Lower lobe of right lung (tissue), 2 donors: ENCODE results near the gene CLCN7. TPM values are rescaled to one million over a fixed set of nuclear protein-coding genes. Genes with fewer than 3 reads are reported as not detected.
"Not testable (repeated sequence)": the region's sequence is repeated elsewhere in the genome, so short reads cannot be mapped to it uniquely, and the experiment has no call there.

Source experiments
- ATAC-seq, 2 donors: fragments of 200-7000 bp; cut with Tn5 transposase; one replicate each; pipeline ENCODE4 v1.9.1; 2020 to 2022; ENCODE audit warnings: mild to moderate bottlenecking in 2 of 2, moderate library complexity in 2 of 2
- DNase-seq: peaks from one replicate; pipeline ENCODE4 v3.0.0-alpha.2; 2020
- H3K27ac ChIP-seq: fragments of 200-600 bp; one replicate; pipeline ENCODE4 v1.8.0; 2022
- H3K27me3 ChIP-seq: fragments of 200-600 bp; one replicate; pipeline ENCODE4 v1.8.0; 2022; ENCODE audit warnings: low read depth
- H3K36me3 ChIP-seq: fragments of 200-600 bp; one replicate; pipeline ENCODE4 v1.8.0; 2022; ENCODE audit warnings: mild to moderate bottlenecking
- H3K4me1 ChIP-seq: fragments of 200-600 bp; one replicate; pipeline ENCODE4 v1.8.0; 2022
- H3K4me3 ChIP-seq: fragments of 200-600 bp; one replicate; pipeline ENCODE4 v1.8.0; 2022; ENCODE audit warnings: mild to moderate bottlenecking
- H3K9me3 ChIP-seq: fragments of 200-600 bp; one replicate; pipeline ENCODE4 v1.8.0; 2022
- intact Hi-C: fragments of 100-400 bp; cut with DNase I; formaldehyde crosslinking; loops from one replicate; pipeline ENCODE4 v1.11.0; 2022
- total RNA-seq: library from RNA; stranded (reverse); fragmentation: NEBNext Ultra II Directional; extraction: Animal tissue kit (Norgen Biotek cat#: 25700); gene quantifications from one replicate; pipeline ENCODE4 v1.2.1, GENCODE V29; 2021
- TF ChIP-seq, protein P1 (sequence below): fragments of 200-600 bp; IDR thresholded peaks from one replicate; pipeline ENCODE4 v1.8.0; 2022; ENCODE audit warnings: antibody characterized with exemption, mild to moderate bottlenecking
- donor health status: DM: no; HTN: yes; CAD: no; lungs with severe emphysema.

The CLCN7 gene
- total RNA-seq, 1 donor from 2014 or later = 146 TPM

GRCh38 chr16:1443980-1444729 is 30.7 kb downstream of the CLCN7 start, which contains the start of gene CCDC154:
Gene CCDC154, minus strand, starts transcription at chr16:1444556. Its CDS starts 234 bp downstream, at chr16:1444322.
- TF ChIP-seq, protein P1, sequence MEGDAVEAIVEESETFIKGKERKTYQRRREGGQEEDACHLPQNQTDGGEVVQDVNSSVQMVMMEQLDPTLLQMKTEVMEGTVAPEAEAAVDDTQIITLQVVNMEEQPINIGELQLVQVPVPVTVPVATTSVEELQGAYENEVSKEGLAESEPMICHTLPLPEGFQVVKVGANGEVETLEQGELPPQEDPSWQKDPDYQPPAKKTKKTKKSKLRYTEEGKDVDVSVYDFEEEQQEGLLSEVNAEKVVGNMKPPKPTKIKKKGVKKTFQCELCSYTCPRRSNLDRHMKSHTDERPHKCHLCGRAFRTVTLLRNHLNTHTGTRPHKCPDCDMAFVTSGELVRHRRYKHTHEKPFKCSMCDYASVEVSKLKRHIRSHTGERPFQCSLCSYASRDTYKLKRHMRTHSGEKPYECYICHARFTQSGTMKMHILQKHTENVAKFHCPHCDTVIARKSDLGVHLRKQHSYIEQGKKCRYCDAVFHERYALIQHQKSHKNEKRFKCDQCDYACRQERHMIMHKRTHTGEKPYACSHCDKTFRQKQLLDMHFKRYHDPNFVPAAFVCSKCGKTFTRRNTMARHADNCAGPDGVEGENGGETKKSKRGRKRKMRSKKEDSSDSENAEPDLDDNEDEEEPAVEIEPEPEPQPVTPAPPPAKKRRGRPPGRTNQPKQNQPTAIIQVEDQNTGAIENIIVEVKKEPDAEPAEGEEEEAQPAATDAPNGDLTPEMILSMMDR = no peak
- Histone ChIP-seq H3K9me3 (no peaks in the 10 kb centered on the region), H3K36me3 (peaks cover 39% of the 10 kb centered on the region), H3K4me3 (no peak within 1 kb of the TSS), H3K27me3 (no peaks in the 10 kb centered on the region), H3K4me1 (no peaks in the 10 kb centered on the region), H3K27ac (no peak within 1 kb of the TSS)
- ATAC-seq = peak in 1 of 2 donors; percentile 2
- DNase-seq = no peak
- intact Hi-C loops = no loop called here

- H3K4me3 ChIP-seq = no peak overlapping the region
- no peaks in the 10 kb centered on the region for H3K4me1 ChIP-seq
- no peak overlapping the region for H3K27ac ChIP-seq
- DNase-seq = no peak
- no peaks in the 10 kb centered on the region for H3K27me3 ChIP-seq
- no peaks in the 10 kb centered on the region for H3K9me3 ChIP-seq
- intact Hi-C loops = no loop called here
- ATAC-seq = no peak
- peaks cover 32% of the 10 kb centered on the region for H3K36me3 ChIP-seq
- TF ChIP-seq, protein P1 = no peak
These were observed 31.3 kb downstream of the CLCN7 start for GRCh38 chr16:1443403-1443973.

- no peaks in the 10 kb centered on the region for H3K9me3 ChIP-seq
- no peak overlapping the region for H3K27ac ChIP-seq
- no peak for DNase-seq
- no peaks in the 10 kb centered on the region for H3K4me1 ChIP-seq
- peaks cover 24% of the 10 kb centered on the region for H3K36me3 ChIP-seq
- ATAC-seq = no peak
- intact Hi-C loops = no loop called here
- no peaks in the 10 kb centered on the region for H3K27me3 ChIP-seq
- no peak overlapping the region for H3K4me3 ChIP-seq
- TF ChIP-seq, protein P1 = no peak
These were observed 32.1 kb downstream of the CLCN7 start for GRCh38 chr16:1442697-1443096.

DNA sequence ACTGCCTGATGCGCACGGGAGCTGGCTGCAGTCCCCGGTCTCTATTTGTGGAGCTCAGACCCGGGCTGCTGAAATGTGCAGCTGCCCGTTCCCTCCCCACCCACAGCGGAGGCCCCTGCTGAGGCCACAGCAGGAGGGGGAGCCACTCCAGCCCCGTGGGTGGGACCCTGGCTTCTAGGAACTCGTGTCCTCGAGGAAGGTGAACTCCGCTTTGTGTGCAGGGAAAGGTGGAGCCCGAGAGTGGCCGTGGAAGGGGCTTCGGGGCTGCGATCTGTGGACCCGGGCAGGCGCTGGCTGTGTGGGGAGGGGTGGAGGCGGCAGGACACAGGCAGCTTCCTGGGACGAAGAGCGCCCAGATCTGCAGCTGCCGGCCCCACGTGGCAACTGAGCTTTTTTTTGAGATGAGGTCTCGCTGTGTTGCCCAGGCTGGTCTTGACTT is 33.4 kb downstream of the CLCN7 start:
- Histone ChIP-seq H3K27me3 (no peaks in the 10 kb centered on the region), H3K9me3 (no peaks in the 10 kb centered on the region), H3K27ac (no peak overlapping the region), H3K36me3 (peaks cover 11% of the 10 kb centered on the region), H3K4me3 (no peak overlapping the region), H3K4me1 (no peaks in the 10 kb centered on the region)
- TF ChIP-seq, protein P1 = no peak
- intact Hi-C loops = no loop called here
- no peak for DNase-seq
- ATAC-seq = no peak

GRCh38 chr16:1439699-1440074 is 35.1 kb downstream of the CLCN7 start:
- DNase-seq, H3K4me3 ChIP-seq, intact Hi-C loops, H3K9me3 ChIP-seq, ATAC-seq, H3K27me3 ChIP-seq, H3K36me3 ChIP-seq, H3K4me1 ChIP-seq, H3K27ac ChIP-seq: not testable (repeated sequence)

DNA sequence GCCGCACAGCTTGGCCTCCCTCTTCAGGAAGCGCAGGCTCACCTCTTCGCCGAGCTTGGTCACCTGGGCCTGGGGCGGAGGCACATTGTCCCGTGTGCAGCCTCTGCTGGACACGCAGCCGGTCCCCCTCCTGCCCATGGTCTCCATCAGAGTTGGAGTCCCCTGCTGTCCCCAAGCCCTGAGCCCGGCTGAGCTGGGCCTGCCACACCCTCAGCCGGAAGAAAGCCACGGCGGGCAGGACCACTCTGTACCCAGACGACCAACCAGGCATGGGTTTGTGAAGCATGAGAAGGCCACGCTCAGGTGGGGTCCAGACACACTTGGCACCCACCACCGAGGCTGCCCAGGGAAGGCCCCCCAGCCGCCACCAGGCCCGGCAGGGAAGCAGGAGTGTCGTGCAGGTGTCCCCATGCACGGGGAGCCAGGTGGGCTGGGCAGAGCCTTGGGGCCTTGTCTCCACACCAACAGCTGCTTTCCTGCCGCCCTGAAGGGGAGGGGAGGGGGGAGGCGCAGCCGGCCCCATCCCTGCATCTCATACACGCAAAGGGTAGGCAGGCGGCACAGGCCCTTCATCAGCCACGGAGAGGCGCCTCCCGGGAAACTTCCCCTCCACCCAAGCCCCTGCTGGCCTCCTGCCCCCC is 35.6 kb downstream of the CLCN7 start:
- DNase-seq = no peak
- Histone ChIP-seq H3K36me3 (no peaks in the 10 kb centered on the region), H3K4me3 (no peak overlapping the region), H3K27ac (no peak overlapping the region), H3K4me1 (no peaks in the 10 kb centered on the region), H3K9me3 (no peaks in the 10 kb centered on the region), H3K27me3 (peaks cover under 1% of the 10 kb centered on the region)
- TF ChIP-seq, protein P1 = no peak
- intact Hi-C loops = no loop called here
- ATAC-seq = no peak
